ENCODE data around the gene MOCS1. TPM values are rescaled to one million over a fixed set of nuclear protein-coding genes. Genes with fewer than 3 reads are reported as not detected.

Gene MOCS1
- polyA plus RNA-seq, 3 donors: 0.05 to 0.26 (median 0.12) TPM

DNA sequence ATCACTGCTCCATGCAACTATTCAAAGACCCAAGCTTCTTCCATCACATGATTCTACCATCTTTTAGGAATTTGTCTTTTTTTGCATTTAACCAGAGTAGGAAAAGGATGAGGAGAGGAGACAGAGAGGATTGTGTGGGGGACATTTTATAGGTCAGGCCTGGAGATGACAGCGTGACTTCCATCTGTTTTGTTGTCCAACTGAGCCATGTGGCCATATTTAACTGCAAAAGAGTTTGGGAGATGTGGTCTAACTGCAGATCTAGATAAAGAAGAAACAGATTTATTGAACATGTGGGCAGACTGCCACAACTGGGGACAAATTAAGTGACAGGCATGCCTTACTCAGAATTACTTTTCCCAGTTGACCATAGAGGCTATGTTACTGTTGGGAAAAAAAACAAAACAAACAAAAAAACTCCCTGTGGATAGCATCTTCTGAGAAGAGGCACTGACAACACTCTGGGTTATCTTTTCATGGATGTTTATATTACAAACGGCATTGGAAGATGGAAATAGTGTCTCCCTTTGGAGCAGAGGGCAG is 18.9 kb upstream of the MOCS1 start:
- no peaks in the 10 kb centered on the region for H3K79me2 ChIP-seq (ENCODE audit: insufficient read depth, low read length)
- Mint-ChIP-seq H3K4me1 (no peaks in the 10 kb centered on the region), H3K9me3 (peaks cover 0 to 3% (median 2%) of the 10 kb centered on the region in 7 donors), H3K4me3 (no peak overlapping the region), H3K27me3 (ENCODE audit: low read depth in 3 of 3) (peaks cover 0 to 3% (median 0%) of the 10 kb centered on the region in 3 donors), H3K27ac (no peak overlapping the region), H3K36me3 (no peaks in the 10 kb centered on the region)
- no peaks in the 10 kb centered on the region for H3K9me3 ChIP-seq (replicated peaks in 1 of 2; ENCODE audit: control insufficient read depth in 1 of 2, insufficient read depth in 1 of 2, low read length in 2 of 2)
- no peaks in the 10 kb centered on the region for H4K20me1 ChIP-seq (ENCODE audit: insufficient read depth, low read length)
- H3K27ac ChIP-seq (ENCODE audit: low read depth in 1 of 2, low read length in 2 of 2): no peak overlapping the region
- TF ChIP-seq, protein P1, sequence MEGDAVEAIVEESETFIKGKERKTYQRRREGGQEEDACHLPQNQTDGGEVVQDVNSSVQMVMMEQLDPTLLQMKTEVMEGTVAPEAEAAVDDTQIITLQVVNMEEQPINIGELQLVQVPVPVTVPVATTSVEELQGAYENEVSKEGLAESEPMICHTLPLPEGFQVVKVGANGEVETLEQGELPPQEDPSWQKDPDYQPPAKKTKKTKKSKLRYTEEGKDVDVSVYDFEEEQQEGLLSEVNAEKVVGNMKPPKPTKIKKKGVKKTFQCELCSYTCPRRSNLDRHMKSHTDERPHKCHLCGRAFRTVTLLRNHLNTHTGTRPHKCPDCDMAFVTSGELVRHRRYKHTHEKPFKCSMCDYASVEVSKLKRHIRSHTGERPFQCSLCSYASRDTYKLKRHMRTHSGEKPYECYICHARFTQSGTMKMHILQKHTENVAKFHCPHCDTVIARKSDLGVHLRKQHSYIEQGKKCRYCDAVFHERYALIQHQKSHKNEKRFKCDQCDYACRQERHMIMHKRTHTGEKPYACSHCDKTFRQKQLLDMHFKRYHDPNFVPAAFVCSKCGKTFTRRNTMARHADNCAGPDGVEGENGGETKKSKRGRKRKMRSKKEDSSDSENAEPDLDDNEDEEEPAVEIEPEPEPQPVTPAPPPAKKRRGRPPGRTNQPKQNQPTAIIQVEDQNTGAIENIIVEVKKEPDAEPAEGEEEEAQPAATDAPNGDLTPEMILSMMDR (IDR thresholded peaks at IDR 0.05): no peak
- intact Hi-C loops (cut with micrococcal nuclease): no loop called here
- no peaks in the 10 kb centered on the region for H3K36me3 ChIP-seq (replicated peaks in 1 of 2; ENCODE audit: control insufficient read depth in 1 of 2, insufficient read depth in 2 of 2, low read length in 2 of 2)
- H3K4me2 ChIP-seq (replicated peaks; ENCODE audit: extremely low read depth, low read length, poor library complexity, severe bottlenecking): no peak overlapping the region
- no peak for DNase-seq
- no peaks in the 10 kb centered on the region for H3K27me3 ChIP-seq (ENCODE audit: control insufficient read depth in 2 of 2, insufficient read depth in 2 of 2, low read length in 2 of 2)
- H3K4me3 ChIP-seq (replicated peaks in 1 of 3; ENCODE audit: low read depth in 2 of 3, low read length in 3 of 3): no peak overlapping the region
- WGBS (ENCODE audit: insufficient coverage): 67% methylated on average over 1 of the region's 2 CpGs
- no peak overlapping the region for H2AFZ ChIP-seq (ENCODE audit: insufficient read depth, low read depth, low read length, poor library complexity, severe bottlenecking)
- no peak overlapping the region for H3K9ac ChIP-seq (ENCODE audit: insufficient read depth, low read length, poor library complexity, severe bottlenecking)
- no peaks in the 10 kb centered on the region for H3K4me1 ChIP-seq (ENCODE audit: control insufficient read depth in 1 of 2, insufficient read depth in 2 of 2, low read length in 2 of 2)

DNA sequence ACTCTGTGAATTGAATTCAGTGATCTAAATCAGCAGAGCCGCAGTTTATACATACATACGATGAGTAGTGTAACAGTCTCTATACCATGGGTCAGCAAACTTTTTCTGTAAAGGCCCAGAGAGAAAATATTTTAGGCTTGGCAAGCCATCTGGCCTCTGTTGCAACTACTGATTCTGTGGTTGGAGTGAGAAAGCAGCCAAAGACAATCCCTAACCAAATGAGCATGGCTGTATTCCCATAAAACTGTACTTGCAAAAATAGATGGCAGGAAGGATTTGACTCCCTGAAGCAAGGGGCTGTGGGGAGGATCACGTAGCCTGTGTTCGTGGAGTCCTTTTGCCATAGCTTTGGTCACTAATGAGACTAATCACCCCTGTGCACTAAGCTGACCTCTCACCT is 17.9 kb upstream of the MOCS1 start:
- WGBS (ENCODE audit: insufficient coverage): no CpG with 5 or more reads among the region's 4 CpGs
- Histone ChIP-seq H3K4me1 (ENCODE audit: control insufficient read depth in 1 of 2, insufficient read depth in 2 of 2, low read length in 2 of 2) (no peaks in the 10 kb centered on the region), H3K4me2 (replicated peaks; ENCODE audit: extremely low read depth, low read length, poor library complexity, severe bottlenecking) (no peak overlapping the region), H3K27me3 (ENCODE audit: control insufficient read depth in 2 of 2, insufficient read depth in 2 of 2, low read length in 2 of 2) (no peaks in the 10 kb centered on the region), H3K79me2 (ENCODE audit: insufficient read depth, low read length) (no peaks in the 10 kb centered on the region), H2AFZ (ENCODE audit: insufficient read depth, low read depth, low read length, poor library complexity, severe bottlenecking) (no peak overlapping the region), H3K9me3 (replicated peaks in 1 of 2; ENCODE audit: control insufficient read depth in 1 of 2, insufficient read depth in 1 of 2, low read length in 2 of 2) (no peaks in the 10 kb centered on the region), H3K36me3 (replicated peaks in 1 of 2; ENCODE audit: control insufficient read depth in 1 of 2, insufficient read depth in 2 of 2, low read length in 2 of 2) (no peaks in the 10 kb centered on the region), H4K20me1 (ENCODE audit: insufficient read depth, low read length) (no peaks in the 10 kb centered on the region), H3K4me3 (replicated peaks in 1 of 3; ENCODE audit: low read depth in 2 of 3, low read length in 3 of 3) (no peak overlapping the region), H3K27ac (ENCODE audit: low read depth in 1 of 2, low read length in 2 of 2) (no peak overlapping the region), H3K9ac (ENCODE audit: insufficient read depth, low read length, poor library complexity, severe bottlenecking) (no peak overlapping the region)
- H3K27ac Mint-ChIP-seq: no peak overlapping the region
- TF ChIP-seq, protein P1 (IDR thresholded peaks at IDR 0.05): no peak
- DNase-seq: no peak
- no peaks in the 10 kb centered on the region for H3K4me1 Mint-ChIP-seq
- intact Hi-C loops (cut with micrococcal nuclease): no loop called here
- peaks cover 0 to 3% (median 0%) of the 10 kb centered on the region in 3 donors for H3K27me3 Mint-ChIP-seq (ENCODE audit: low read depth in 3 of 3)
- peaks cover 0 to 4% (median 0%) of the 10 kb centered on the region in 7 donors for H3K9me3 Mint-ChIP-seq
- no peak overlapping the region for H3K4me3 Mint-ChIP-seq
- H3K36me3 Mint-ChIP-seq: no peaks in the 10 kb centered on the region
